H1 (cell line): Measurements from ENCODE around the gene KRT6C. TPM values are rescaled to one million over a fixed set of nuclear protein-coding genes. Genes with fewer than 3 reads are reported as not detected.
"Not testable (repeated sequence)": the region's sequence is repeated elsewhere in the genome, so short reads cannot be mapped to it uniquely, and the experiment has no call there.

Experiments
- CTCF ChIA-PET: fragments of 300-600 bp; sonication (Branson Sonifier 250); formaldehyde crosslinking; loops from one replicate; lab custom pipeline; 2021; ENCODE audit not compliant: partially characterized antibody; lab: Charles Lee
- POLR2A ChIA-PET: fragments of 300-600 bp; sonication (Branson Sonifier 250); formaldehyde crosslinking; loops from one replicate; lab custom pipeline; 2021; ENCODE audit warnings: inconsistent platforms; ENCODE audit not compliant: partially characterized antibody; lab: Charles Lee
- DNase-seq, 2 experiments: peaks; one replicate each; pipeline versions ENCODE4 v3.0.0 to v3.0.0-alpha.2; 2010 to 2022; ENCODE audit warnings: low spot score in 2 of 2, low read depth in 1 of 2, mixed read lengths in 1 of 2
- FAIRE-seq: peaks from 2 replicates; lab custom pipeline; 2011; peaks lifted over from hg19 to GRCh38; lab: Jason Lieb, UNC
- H2AFZ ChIP-seq: 2 replicates; pipeline ENCODE4 v1.8.1; 2012; ENCODE audit warnings: low read length, inconsistent platforms
- H2AK5ac ChIP-seq: 2 replicates; pipeline ENCODE4 v1.6.1; 2013; ENCODE audit warnings: low read depth, low read length
- H2BK120ac ChIP-seq: replicated peaks from 2 replicates; pipeline ENCODE3; 2013; ENCODE audit warnings: low read depth, low read length, inconsistent platforms
- H2BK12ac ChIP-seq: 2 replicates; pipeline ENCODE4 v1.6.1; 2013; ENCODE audit warnings: low read depth, low read length
- H2BK15ac ChIP-seq: 2 replicates; pipeline ENCODE4 v1.6.1; 2013; ENCODE audit warnings: low read length
- H2BK20ac ChIP-seq: 2 replicates; pipeline ENCODE4 v1.6.1; 2013; ENCODE audit warnings: low read length
- H2BK5ac ChIP-seq: 2 replicates; pipeline ENCODE4 v1.6.1; 2013; ENCODE audit warnings: low read depth, low read length
- H3K14ac ChIP-seq: 2 replicates; pipeline ENCODE4 v1.6.1; 2013; ENCODE audit warnings: inconsistent platforms; ENCODE audit not compliant: insufficient read length
- H3K18ac ChIP-seq: 2 replicates; pipeline ENCODE4 v1.6.1; 2013; ENCODE audit warnings: low read length; ENCODE audit errors: extremely low read depth
- H3K23ac ChIP-seq: 2 replicates; pipeline ENCODE4 v1.6.1; 2013; ENCODE audit warnings: inconsistent platforms; ENCODE audit not compliant: insufficient read length
- H3K23me2 ChIP-seq: 2 replicates; pipeline ENCODE4 v1.6.1; 2013; ENCODE audit warnings: low read depth, low read length
- H3K27ac ChIP-seq: 2 replicates; pipeline ENCODE4 v1.6.1; 2011; ENCODE audit warnings: low read depth, low read length, inconsistent platforms
- H3K27me3 ChIP-seq, 4 experiments: replicated peaks in 1 of 4; 1 replicate in 1 of 4; 2 replicates in 3 of 4; pipeline versions ENCODE4 v1.6.1 to v1.8.1; 2011 to 2013; ENCODE audit warnings: low read length in 3 of 4, mild to moderate bottlenecking in 3 of 4, inconsistent platforms in 2 of 4, mixed read lengths in 2 of 4, moderate library complexity in 1 of 4; ENCODE audit not compliant: control insufficient read depth in 3 of 4, insufficient read depth in 3 of 4; ENCODE audit errors: extremely low read depth in 1 of 4
- H3K36me3 ChIP-seq, 4 experiments: 2 replicates each; pipeline versions ENCODE4 v1.6.1 to v1.8.1; 2011 to 2013; ENCODE audit warnings: mild to moderate bottlenecking in 4 of 4, low read length in 3 of 4, moderate library complexity in 2 of 4, control low read depth in 1 of 4, inconsistent platforms in 1 of 4; ENCODE audit not compliant: insufficient read depth in 4 of 4, control insufficient read depth in 2 of 4
- H3K4ac ChIP-seq: replicated peaks from 2 replicates; pipeline ENCODE3; 2013; ENCODE audit warnings: low read length, low read depth, mixed read lengths, inconsistent platforms; ENCODE audit not compliant: insufficient read length
- H3K4me1 ChIP-seq, 4 experiments: replicated peaks in 1 of 4; 1 replicate in 1 of 4; 2 replicates in 3 of 4; pipeline versions ENCODE4 v1.6.1 to v1.8.1; 2011 to 2013; ENCODE audit warnings: low read length in 3 of 4, inconsistent platforms in 2 of 4, mixed read lengths in 1 of 4; ENCODE audit not compliant: insufficient read depth in 4 of 4, control insufficient read depth in 3 of 4
- H3K4me2 ChIP-seq, 2 experiments: 2 replicates each; pipeline versions ENCODE4 v1.6.1 to v1.8.1; 2011 to 2013; ENCODE audit warnings: low read depth in 2 of 2, low read length in 2 of 2, control low read depth in 1 of 2, inconsistent platforms in 1 of 2, mild to moderate bottlenecking in 1 of 2; ENCODE audit not compliant: insufficient read depth in 1 of 2
- H3K4me3 ChIP-seq, 4 experiments: fragments of 200-600, 300-600 bp in 1 of 4; sonication (generic), shearing (Covaris generic), sonication (Bioruptor Twin) in 1 of 4; 2 replicates each; pipeline versions ENCODE4 v1.5.1 to v1.8.1; 2011 to 2016; ENCODE audit warnings: low read length in 4 of 4, low read depth in 3 of 4, control low read depth in 2 of 4, inconsistent platforms in 2 of 4, mild to moderate bottlenecking in 2 of 4, mixed read lengths in 1 of 4, moderate library complexity in 1 of 4; ENCODE audit not compliant: insufficient read depth in 2 of 4; ENCODE audit errors: extremely low read depth in 1 of 4
- H3K56ac ChIP-seq: replicated peaks from 2 replicates; pipeline ENCODE3; 2013; ENCODE audit warnings: low read depth, mild to moderate bottlenecking, mixed read lengths, low read length, inconsistent platforms; ENCODE audit not compliant: insufficient read length
- H3K79me1 ChIP-seq: 2 replicates; pipeline ENCODE4 v1.6.1; 2013; ENCODE audit warnings: low read depth, low read length, control low read depth
- H3K79me2 ChIP-seq, 2 experiments: 2 replicates each; pipeline versions ENCODE4 v1.6.1 to v1.8.1; 2012 to 2013; ENCODE audit warnings: low read length in 2 of 2, mild to moderate bottlenecking in 2 of 2, inconsistent platforms in 1 of 2; ENCODE audit not compliant: insufficient read depth in 2 of 2, control insufficient read depth in 1 of 2
- H3K9ac ChIP-seq, 4 experiments: replicated peaks in 1 of 4; 1 replicate in 1 of 4; 2 replicates in 3 of 4; pipeline versions ENCODE4 v1.6.1 to v1.8.1; 2011 to 2013; ENCODE audit warnings: low read depth in 3 of 4, low read length in 3 of 4, control low read depth in 2 of 4, mild to moderate bottlenecking in 2 of 4, moderate library complexity in 2 of 4, inconsistent platforms in 1 of 4; ENCODE audit errors: extremely low read depth in 1 of 4
- H3K9me3 ChIP-seq, 2 experiments: 2 replicates each; pipeline versions ENCODE4 v1.6.1 to v1.8.1; 2012 to 2013; ENCODE audit warnings: mild to moderate bottlenecking in 2 of 2, moderate library complexity in 2 of 2, control low read depth in 1 of 2, inconsistent platforms in 1 of 2, low read depth in 1 of 2, low read length in 1 of 2, mixed read lengths in 1 of 2; ENCODE audit not compliant: insufficient read depth in 2 of 2
- H4K20me1 ChIP-seq, 2 experiments: replicated peaks in 1 of 2; 2 replicates each; pipeline versions ENCODE3 to v1.8.1; 2011 to 2013; ENCODE audit warnings: inconsistent platforms in 2 of 2, low read length in 2 of 2, mild to moderate bottlenecking in 1 of 2; ENCODE audit not compliant: insufficient read depth in 2 of 2, control insufficient read depth in 1 of 2
- H4K5ac ChIP-seq: 2 replicates; pipeline ENCODE4 v1.6.1; 2013; ENCODE audit warnings: low read length, low read depth, mixed read lengths, inconsistent platforms; ENCODE audit not compliant: insufficient read length
- H4K8ac ChIP-seq: 2 replicates; pipeline ENCODE4 v1.8.0; 2013; ENCODE audit warnings: mild to moderate bottlenecking, moderate library complexity, low read length, inconsistent platforms; ENCODE audit not compliant: insufficient read depth; ENCODE audit errors: extremely low read depth
- H4K91ac ChIP-seq: replicated peaks from 2 replicates; pipeline ENCODE3; 2013; ENCODE audit warnings: low read length, mixed read lengths, inconsistent platforms; ENCODE audit not compliant: insufficient read length
- WGBS, 2 experiments: shearing (Covaris generic) in 1 of 2; methylation state at CpG; one replicate each; pipeline versions ENCODE4 v1.1.6 to v1.1.7; 2013 to 2015; ENCODE audit warnings: low lambda C conversion rate in 2 of 2, mixed read lengths in 2 of 2, inconsistent platforms in 1 of 2, low coverage in 1 of 2, missing lambda C conversion rate in 1 of 2; ENCODE audit not compliant: insufficient replicate concordance in 2 of 2, insufficient coverage in 1 of 2, insufficient read length in 1 of 2; ENCODE audit errors: extremely low coverage in 1 of 2, missing lambda C conversion rate in 1 of 2; 5-methylcytosine and 5-hydroxymethylcytosine counted together
- polyA plus RNA-seq, 7 experiments: library from polyadenylated mRNA; depleted of rRNA in 3 of 7; stranded (reverse) in 5 of 7; unstranded in 2 of 7; fragments of >200 nt in 5 of 7; fragments of 200-250 nt in 2 of 7; gene quantifications; 1 replicate in 5 of 7; 2 replicates in 1 of 7; 4 replicates in 1 of 7; pipeline versions ENCODE4 v1.2.1 to v1.2.3, GENCODE V29; 2011 to 2013; ENCODE audit warnings: missing spikeins in 2 of 7, mixed read lengths in 2 of 7
- total RNA-seq: library from RNA; stranded (reverse); fragmentation: NEBNext Ultra II Directional; extraction: Animal tissue kit (Norgen Biotek cat#: 25700); gene quantifications from 2 replicates; pipeline ENCODE4 v1.2.1, GENCODE V29; 2021

Gene KRT6C
- total and polyA plus RNA-seq, 2 of the 8 experiments (the other 6 are each of a cell fraction or from before 2014, with no cell fraction given): not detected

- WGBS, 2 experiments: 83% methylated on average over 9 of the region's 15 CpGs; no CpG with 5 or more reads in 1 of the 2 experiments
- FAIRE-seq, H2BK20ac ChIP-seq, H3K79me1 ChIP-seq, H2BK12ac ChIP-seq, H3K27ac ChIP-seq, H2BK15ac ChIP-seq, H4K8ac ChIP-seq, H3K14ac ChIP-seq, H3K18ac ChIP-seq, H3K56ac ChIP-seq, H3K4ac ChIP-seq, H3K9ac ChIP-seq, H3K4me2 ChIP-seq, CTCF ChIA-PET, H3K4me1 ChIP-seq, H4K20me1 ChIP-seq, H3K23ac ChIP-seq, DNase-seq, H3K36me3 ChIP-seq, H4K5ac ChIP-seq, H2AK5ac ChIP-seq, H2BK5ac ChIP-seq, H3K4me3 ChIP-seq, H2AFZ ChIP-seq, H3K9me3 ChIP-seq, H3K27me3 ChIP-seq, H3K23me2 ChIP-seq, H4K91ac ChIP-seq, H2BK120ac ChIP-seq, H3K79me2 ChIP-seq, POLR2A ChIA-PET: not testable (repeated sequence)
Measured at GRCh38 chr12:52487744-52488443, 14.3 kb upstream of the KRT6C start.
